ENCODE data around the gene RNF213.

The RNF213 gene

GRCh38 chr17:80349751-80350150 is 89.1 kb downstream of the RNF213 start:
- no peak for TF ChIP-seq CTCF (IDR thresholded peaks at IDR 0.05; ENCODE audit: borderline replicate concordance, insufficient read depth, low read depth, low read length)

GRCh38 chr17:80352216-80352895 is 91.7 kb downstream of the RNF213 start:
- H3K4me3 ChIP-seq (ENCODE audit: low read depth, low read length): no peak overlapping the region
- TF ChIP-seq CTCF (IDR thresholded peaks at IDR 0.05; ENCODE audit: borderline replicate concordance, insufficient read depth, low read depth, low read length): no peak

More at GRCh38 chr17:80349751-80350150, 89.1 kb downstream of the RNF213 start:
- no peak overlapping the region for H3K4me3 ChIP-seq (ENCODE audit: low read depth, low read length)

GRCh38 chr17:80352991-80353665 is 92.5 kb downstream of the RNF213 start:
- TF ChIP-seq CTCF (IDR thresholded peaks at IDR 0.05; ENCODE audit: borderline replicate concordance, insufficient read depth, low read depth, low read length): no peak
- H3K4me3 ChIP-seq (ENCODE audit: low read depth, low read length): no peak overlapping the region

- H3K4me3 ChIP-seq (ENCODE audit: low read depth, low read length): no peak overlapping the region
- TF ChIP-seq CTCF (IDR thresholded peaks at IDR 0.05; ENCODE audit: borderline replicate concordance, insufficient read depth, low read depth, low read length): no peak
Measured at GRCh38 chr17:80353718-80354275, 93.1 kb downstream of the RNF213 start.

GRCh38 chr17:80354336-80354735 is 93.7 kb downstream of the RNF213 start:
- no peak for TF ChIP-seq CTCF (IDR thresholded peaks at IDR 0.05; ENCODE audit: borderline replicate concordance, insufficient read depth, low read depth, low read length)
- H3K4me3 ChIP-seq (ENCODE audit: low read depth, low read length): no peak overlapping the region

GRCh38 chr17:80356231-80356856 is 95.7 kb downstream of the RNF213 start:
- no peak overlapping the region for H3K4me3 ChIP-seq (ENCODE audit: low read depth, low read length)
- TF ChIP-seq CTCF (IDR thresholded peaks at IDR 0.05; ENCODE audit: borderline replicate concordance, insufficient read depth, low read depth, low read length): no peak

Measured in GM12875 (cell line).